ENCODE data around the gene SYNPO. TPM values are rescaled to one million over a fixed set of nuclear protein-coding genes. Genes with fewer than 3 reads are reported as not detected.

Gene SYNPO
- total RNA-seq, 2 donors from 2014 or later, result 32.4 to 62.9 TPM

- peak overlapping the region; percentile 56 for H3K27ac ChIP-seq
- intact Hi-C loops (cut with DNase I), result no loop called here
Observed at GRCh38 chr5:150625164-150625535, 15.3 kb upstream of the SYNPO start.

DNA sequence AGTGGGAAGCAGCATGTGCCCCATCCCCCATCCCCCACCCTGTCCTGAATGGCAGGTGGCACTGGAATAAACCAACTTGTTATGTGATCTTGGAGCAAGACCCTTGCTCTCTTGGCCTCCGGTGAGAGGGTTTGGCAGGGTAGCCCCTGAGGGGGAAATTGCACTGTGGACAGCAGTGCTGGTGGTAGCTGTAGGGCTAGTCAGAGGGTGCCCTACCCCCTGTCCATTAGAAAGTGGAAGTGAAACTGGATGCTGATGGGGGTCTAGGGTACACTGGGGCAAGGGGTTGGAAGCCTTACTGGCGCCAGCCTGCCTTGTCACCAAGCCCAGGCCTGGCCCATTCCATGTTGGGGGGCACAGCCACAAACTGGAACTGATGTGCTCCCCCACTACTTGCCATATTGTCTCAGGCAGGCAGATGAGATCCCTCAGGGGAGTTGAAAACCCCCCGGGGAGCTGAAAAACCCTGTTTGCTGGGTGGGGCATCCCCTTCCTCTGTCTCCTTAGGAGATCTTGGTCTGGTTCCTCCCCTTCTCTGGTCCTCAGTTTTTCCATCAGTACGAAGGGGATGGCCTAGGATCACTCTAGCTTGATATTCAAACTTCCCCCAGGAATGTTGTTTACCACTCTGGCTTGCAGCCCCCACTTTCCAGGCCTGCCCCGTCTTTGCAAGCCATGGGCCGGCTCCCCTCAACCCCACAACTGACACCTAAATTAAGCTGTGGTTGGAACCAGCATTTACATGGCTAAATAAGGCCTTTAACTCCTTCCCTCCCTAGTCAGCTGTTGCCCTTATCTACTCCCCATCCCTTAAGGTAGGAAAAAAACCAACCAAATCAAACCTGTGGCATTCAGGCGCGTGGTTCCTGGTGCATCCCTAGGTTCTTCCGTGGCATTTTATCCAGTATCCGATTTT is 14.4 kb upstream of the SYNPO start:
- H3K9ac ChIP-seq (ENCODE audit: low read depth in 2 of 2, low read length in 2 of 2), result peak overlapping the region; percentile 85 to 92
- TF ChIP-seq, protein P1, sequence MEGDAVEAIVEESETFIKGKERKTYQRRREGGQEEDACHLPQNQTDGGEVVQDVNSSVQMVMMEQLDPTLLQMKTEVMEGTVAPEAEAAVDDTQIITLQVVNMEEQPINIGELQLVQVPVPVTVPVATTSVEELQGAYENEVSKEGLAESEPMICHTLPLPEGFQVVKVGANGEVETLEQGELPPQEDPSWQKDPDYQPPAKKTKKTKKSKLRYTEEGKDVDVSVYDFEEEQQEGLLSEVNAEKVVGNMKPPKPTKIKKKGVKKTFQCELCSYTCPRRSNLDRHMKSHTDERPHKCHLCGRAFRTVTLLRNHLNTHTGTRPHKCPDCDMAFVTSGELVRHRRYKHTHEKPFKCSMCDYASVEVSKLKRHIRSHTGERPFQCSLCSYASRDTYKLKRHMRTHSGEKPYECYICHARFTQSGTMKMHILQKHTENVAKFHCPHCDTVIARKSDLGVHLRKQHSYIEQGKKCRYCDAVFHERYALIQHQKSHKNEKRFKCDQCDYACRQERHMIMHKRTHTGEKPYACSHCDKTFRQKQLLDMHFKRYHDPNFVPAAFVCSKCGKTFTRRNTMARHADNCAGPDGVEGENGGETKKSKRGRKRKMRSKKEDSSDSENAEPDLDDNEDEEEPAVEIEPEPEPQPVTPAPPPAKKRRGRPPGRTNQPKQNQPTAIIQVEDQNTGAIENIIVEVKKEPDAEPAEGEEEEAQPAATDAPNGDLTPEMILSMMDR (IDR thresholded peaks at IDR 0.05), result no peak
- peak overlapping the region; percentile 56 for H3K27ac ChIP-seq
- no peaks in the 10 kb centered on the region for H3K27me3 ChIP-seq
- DNase-seq, result no peak
- no peaks in the 10 kb centered on the region for H3K36me3 ChIP-seq
- intact Hi-C loops (cut with DNase I), result no loop called here
- H3K4me3 ChIP-seq, result peak overlapping the region; percentile 51
- no peaks in the 10 kb centered on the region for H3K4me1 ChIP-seq
- H3K9me3 ChIP-seq, result no peaks in the 10 kb centered on the region

More at GRCh38 chr5:150625164-150625535, 15.3 kb upstream of the SYNPO start:
- Histone ChIP-seq H3K9ac (ENCODE audit: low read depth in 2 of 2, low read length in 2 of 2) (peak overlapping the region; percentile 85 to 92), H3K27me3 (no peaks in the 10 kb centered on the region), H3K9me3 (no peaks in the 10 kb centered on the region), H3K36me3 (no peaks in the 10 kb centered on the region), H3K4me1 (no peaks in the 10 kb centered on the region), H3K4me3 (peak overlapping the region; percentile 51)
- DNase-seq, result no peak
- TF ChIP-seq, protein P1 (IDR thresholded peaks at IDR 0.05), result no peak

GRCh38 chr5:150626853-150627276 is 13.6 kb upstream of the SYNPO start:
- TF ChIP-seq, protein P1 (IDR thresholded peaks at IDR 0.05), result no peak
- intact Hi-C loops (cut with DNase I), result no loop called here
- H3K36me3 ChIP-seq, result no peaks in the 10 kb centered on the region
- H3K27me3 ChIP-seq, result no peaks in the 10 kb centered on the region
- peak overlapping the region; percentile 56 for H3K27ac ChIP-seq
- H3K9ac ChIP-seq (ENCODE audit: low read depth in 2 of 2, low read length in 2 of 2), result peak overlapping the region; percentile 12 to 85
- H3K9me3 ChIP-seq, result no peaks in the 10 kb centered on the region
- no peak for DNase-seq
- H3K4me3 ChIP-seq, result no peak overlapping the region
- H3K4me1 ChIP-seq, result no peaks in the 10 kb centered on the region

GRCh38 chr5:150627731-150628545 is 12.5 kb upstream of the SYNPO start:
- intact Hi-C loops (cut with DNase I), result no loop called here
- TF ChIP-seq, protein P1 (IDR thresholded peaks at IDR 0.05), result no peak
- Histone ChIP-seq H3K27ac (no peak overlapping the region), H3K4me3 (no peak overlapping the region), H3K27me3 (no peaks in the 10 kb centered on the region), H3K36me3 (no peaks in the 10 kb centered on the region), H3K9me3 (no peaks in the 10 kb centered on the region), H3K4me1 (no peaks in the 10 kb centered on the region), H3K9ac (ENCODE audit: low read depth in 2 of 2, low read length in 2 of 2) (no peak overlapping the region)
- DNase-seq, result no peak

DNA sequence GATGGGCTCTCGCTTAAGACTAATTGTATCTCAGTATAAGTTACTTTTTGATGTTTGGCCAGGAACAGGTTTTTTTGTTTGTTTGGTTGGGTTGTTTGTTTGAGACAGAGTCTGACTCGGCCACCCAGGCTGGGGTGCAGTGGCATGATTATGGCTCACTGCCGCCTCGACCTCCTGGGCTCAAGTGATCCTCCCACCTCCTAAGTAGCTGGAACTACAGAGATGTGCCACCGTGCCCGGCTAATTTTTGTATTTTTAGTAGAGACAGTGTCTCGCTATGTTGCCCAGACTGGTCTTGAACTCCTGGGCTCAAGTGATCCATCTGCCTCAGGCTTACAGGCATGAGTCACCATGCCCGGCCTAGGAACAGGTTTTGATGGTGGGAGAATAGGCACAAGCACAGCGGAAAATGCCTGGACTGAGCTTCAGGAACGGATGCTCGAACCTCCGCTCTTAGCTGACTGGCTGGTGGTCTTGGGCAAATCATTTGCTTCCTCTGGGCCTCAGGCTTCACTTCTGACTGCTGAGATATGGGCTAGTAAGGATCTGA is 11.4 kb upstream of the SYNPO start:
- H3K4me3 ChIP-seq, result no peak overlapping the region

More for the DNA sequence above, 11.4 kb upstream of the SYNPO start:
- no peak for DNase-seq
- H3K27me3 ChIP-seq, result no peaks in the 10 kb centered on the region
- intact Hi-C loops (cut with DNase I), result no loop called here
- no peaks in the 10 kb centered on the region for H3K4me1 ChIP-seq
- no peaks in the 10 kb centered on the region for H3K36me3 ChIP-seq
- H3K9ac ChIP-seq (ENCODE audit: low read depth in 2 of 2, low read length in 2 of 2), result no peak overlapping the region
- TF ChIP-seq, protein P1 (IDR thresholded peaks at IDR 0.05), result no peak
- no peaks in the 10 kb centered on the region for H3K9me3 ChIP-seq
- H3K27ac ChIP-seq, result no peak overlapping the region

Data from colonic mucosa (tissue), 4 donors.